GM21717 (cell line): Measurements from ENCODE around the gene KCNJ18.
"Not testable (repeated sequence)": the region's sequence is repeated elsewhere in the genome, so short reads cannot be mapped to it uniquely, and the experiment has no call there.

Source experiments
- ATAC-seq: cut with Tn5 transposase; IDR thresholded peaks from one replicate; pipeline ENCODE4 v1.9.1; 2021; ENCODE audit warnings: mild to moderate bottlenecking, moderate library complexity; ENCODE audit not compliant: unreplicated experiment

The KCNJ18 gene

DNA sequence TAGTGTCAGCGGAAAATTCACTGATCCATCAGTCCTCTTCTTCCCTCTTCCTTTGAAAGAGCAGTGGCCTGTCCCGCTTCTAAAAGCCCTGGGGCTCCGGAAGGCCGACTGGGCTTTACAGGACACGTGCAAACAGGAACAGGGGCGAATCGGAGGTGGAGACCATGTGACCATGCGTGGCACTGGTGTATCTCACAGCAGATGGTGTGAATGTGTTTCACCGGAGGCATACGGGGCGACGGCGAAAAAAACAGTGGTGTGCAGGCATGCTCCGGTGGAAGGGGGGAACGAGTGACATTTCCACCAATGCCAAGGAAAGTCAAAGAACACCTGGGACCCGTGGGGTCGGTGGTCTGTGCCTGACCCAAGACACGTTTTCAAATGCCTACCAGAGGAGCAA is 8.4 kb upstream of the KCNJ18 start:
- ATAC-seq, result not testable (repeated sequence)

DNA sequence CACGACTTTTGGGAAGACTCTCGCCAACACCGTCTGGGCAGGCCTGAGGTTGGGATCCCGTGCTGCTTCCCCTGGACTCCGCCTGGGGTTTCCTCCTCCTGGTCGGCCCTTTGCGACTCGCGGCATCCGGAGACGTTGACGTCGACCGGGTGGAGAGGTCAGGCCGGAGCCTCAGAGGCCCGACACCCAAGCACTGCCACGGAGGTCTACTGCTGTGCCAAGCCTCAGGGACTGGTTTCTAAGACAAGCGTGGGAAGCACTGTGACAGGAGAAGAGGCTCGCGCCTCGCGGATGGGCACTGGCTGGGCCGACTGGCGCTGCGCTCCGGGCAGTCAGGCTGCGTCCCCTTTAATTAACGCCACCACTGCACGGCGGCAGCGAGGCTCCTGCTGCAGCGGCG is 7.9 kb upstream of the KCNJ18 start:
- ATAC-seq, result not testable (repeated sequence)

DNA sequence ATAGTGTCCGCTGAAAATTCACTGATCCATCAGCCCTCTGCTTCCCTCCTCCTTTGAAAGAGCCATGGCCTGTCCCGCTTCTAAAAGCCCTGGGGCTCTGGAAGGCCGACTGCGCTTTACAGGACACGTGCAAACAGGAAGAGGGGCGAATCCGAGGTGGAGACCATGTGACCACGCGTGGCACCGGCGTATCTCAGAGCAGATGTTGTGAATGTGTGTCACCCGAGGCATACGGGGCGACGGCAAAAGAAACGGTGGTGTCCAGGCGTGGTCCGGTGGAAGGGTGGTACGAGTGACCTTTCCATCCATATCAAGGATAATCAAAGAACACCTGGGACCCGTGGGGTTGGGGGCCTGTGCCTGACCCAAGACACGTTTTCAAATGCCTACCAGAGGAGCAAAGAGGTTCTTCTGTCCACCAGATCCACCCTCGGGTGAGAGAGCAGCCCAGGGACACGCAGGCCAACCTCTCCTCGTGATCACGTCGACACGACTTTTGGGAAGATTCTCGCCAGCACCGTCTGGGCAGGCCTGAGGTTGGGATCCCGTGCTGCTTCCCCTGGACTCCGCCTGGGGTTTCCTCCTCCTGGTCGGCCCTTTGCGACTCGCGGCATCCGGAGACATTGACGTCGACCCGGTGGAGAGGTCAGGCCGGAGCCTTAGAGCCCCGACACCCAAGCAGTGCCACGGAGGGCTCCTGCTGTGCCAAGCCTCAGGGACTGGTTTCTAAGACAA is 7.1 kb upstream of the KCNJ18 start:
- ATAC-seq, result not testable (repeated sequence)

DNA sequence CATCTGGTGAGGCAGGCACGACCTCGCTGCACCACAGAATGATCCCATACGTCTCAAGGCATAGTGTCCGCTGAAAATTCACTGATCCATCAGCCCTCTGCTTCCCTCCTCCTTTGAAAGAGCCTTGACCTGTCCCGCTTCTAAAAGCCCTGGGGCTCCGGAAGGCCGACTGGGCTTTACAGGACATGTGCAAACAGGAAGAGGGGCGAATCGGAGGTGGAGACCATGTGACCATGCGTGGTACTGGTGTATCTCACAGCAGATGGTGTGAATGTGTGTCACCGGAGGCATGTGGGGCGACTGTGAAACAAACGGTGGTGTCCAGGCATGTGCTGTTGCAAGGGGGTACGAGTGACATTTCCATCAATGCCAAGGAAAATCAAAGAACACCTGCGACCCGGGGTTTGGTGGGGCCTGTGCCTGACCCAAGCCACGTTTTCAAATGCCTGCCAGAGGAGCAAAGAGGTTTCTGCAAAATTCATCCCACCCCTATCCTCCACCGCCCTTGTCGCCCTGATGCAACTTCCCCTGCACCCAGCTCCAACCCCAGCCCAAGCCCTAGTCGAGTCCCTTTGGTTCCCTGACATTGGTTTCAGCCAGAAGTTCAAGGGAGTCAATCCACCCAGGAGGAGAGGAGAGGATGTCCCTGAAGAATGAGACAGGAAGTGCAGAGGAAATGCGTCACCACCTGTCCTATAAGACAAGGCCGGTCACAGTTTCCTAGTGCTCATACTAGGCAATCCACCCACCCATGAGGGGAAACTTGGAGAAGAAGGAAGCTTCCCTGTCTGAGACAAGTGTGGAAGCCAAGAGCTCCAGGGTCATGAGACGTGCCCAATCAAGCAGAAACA is 5.9 kb upstream of the KCNJ18 start:
- ATAC-seq, result no peak

DNA sequence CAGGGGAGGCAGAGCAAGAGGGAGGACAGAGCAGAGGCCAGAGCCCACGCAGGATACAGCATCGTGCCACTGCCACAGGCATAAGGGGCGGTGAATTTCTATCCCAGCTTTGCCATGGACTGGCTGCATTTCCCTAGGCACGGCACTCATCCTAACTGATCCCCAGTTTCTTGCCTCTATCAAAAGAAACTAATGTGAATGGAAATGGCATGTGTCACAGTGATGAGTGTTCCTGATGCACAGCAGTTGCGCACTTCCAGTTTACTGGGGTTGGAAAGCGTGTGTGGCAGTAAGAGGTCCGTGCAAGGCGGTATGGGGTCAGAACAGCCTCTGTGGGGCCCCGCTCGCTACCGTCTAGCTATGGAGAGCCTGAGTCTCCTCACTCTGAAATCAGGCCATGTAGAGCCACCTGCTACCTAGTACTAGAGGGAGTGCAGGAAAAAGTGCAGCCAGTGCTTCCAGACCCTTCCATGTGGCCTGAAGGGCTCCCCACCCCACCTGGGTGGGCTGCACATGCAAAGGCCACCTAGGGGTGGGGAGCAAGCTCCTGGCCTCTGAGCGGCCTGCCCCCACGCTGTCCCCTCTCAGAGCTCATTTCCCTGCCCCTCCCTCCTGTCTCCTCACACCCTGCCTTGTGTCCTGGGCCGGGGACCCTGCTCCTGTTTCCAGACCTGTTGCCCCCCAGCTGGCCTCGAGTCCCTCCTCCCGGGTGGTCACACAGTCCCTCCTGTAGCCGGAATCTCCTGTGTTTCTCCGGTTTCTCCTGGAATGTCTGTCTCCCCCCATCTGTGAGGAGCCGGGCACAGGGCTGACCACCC is 5.0 kb upstream of the KCNJ18 start:
- no peak for ATAC-seq

DNA sequence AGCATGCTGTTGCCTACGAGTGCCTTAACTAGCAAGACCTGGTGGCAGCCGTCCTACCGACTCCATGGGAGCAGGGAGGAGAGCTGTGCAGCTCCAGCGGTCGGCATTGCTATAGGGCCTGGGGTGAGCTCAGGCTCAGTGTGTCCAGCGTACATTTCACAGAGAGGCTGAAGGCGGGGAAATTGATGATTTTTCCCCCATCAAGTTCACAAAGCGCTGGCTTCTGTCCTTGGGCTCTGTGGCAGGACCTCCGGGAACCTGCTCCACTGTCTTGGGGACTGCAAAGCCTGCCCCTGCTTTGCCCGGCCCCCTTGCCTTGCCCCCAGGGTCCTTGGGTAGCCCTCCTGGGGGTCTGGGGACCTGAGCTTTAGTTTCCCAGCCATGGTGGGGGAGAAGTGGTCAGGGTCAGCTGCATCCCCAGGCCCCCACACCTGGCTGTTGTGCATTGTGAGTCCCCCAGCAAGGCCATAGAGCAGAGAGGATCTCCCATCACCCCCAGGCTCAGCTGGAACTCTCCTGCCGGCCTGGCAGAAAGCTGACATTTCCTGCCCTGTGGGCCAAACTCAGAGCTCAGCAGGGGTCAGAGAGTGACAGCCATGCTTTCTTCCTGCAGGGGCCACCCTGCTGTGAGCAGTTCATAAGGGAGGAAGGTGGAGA is 3.9 kb upstream of the KCNJ18 start:
- ATAC-seq, result no peak

DNA sequence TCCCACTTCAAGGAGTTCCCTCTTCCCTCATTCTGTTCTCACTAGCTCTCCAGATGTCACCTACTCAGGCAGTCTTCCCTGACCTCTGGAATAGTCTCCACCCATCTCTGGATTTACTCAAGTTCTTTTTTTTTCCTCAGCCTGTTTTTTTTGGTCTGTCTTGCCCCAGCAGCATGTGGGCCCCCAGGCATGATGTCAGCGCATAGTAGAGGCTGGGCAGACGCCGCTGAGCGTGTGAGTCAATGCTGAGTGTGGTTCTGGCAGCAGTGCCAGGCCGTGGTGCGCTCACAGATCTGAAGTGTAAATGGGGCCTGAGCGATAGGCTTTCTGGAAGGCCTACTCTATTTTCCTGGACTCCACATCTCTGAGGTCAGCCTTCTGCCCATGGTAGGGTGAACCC is 2.7 kb upstream of the KCNJ18 start:
- ATAC-seq, result no peak

DNA sequence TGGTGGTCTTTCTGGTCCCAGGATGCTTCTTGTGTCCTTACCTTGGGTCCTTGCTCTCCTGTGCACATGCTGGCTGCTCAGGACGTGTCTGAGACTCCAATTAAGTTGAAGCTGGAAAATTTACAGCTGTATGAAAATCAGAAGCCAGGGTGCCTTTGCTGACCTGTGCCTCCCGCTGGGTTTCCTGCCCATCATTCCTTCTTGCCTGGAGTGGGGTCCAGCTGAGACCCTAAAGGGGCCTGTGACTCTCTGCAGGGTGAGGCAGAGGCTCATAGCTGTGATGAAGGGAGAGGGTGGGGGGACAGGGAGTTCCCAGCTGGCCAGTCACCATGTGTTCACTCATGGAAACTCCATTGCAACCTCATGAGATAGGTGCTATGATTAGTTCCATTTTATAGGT is 1.5 kb upstream of the KCNJ18 start:
- not testable (repeated sequence) for ATAC-seq

DNA sequence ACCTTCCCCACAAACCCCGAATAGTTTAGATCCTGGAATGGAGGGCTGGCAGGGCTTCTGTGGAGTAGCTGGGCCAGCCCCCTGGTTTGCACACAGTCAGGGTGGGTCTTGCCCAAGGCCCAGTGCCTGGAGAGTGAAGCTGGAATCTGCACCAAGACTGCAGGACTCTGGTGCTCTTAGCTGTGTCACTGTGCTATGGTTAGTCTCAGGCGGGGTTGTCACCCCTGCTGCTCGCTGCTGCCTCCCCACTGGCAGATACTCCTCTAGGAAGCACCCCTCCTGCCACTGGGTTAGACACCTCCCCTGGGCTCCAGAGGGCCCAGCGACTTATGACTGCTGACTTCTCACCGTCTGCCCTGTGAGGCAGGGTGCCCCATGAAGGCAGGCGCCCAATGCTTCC is 842 bp upstream of the KCNJ18 start:
- not testable (repeated sequence) for ATAC-seq

DNA sequence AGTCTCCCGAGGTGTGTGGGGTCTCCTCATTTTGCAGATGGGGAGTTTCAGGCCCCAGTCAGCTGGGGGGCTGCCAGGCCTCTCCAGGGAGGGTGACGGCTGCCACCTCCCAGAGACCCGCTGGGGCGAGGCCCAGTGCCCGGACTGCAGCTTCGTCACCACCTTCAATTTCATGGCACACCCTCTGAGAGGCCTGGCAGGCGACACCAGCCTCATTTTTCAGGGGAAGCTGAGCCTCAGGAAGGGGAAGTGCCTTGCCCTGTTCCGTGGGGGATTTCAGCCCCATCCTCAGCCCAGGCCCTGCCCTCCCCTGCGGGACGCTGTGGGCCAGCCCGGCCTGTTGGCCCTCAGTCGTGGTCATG is 362 bp downstream of the KCNJ18 start:
- not testable (repeated sequence) for ATAC-seq

DNA sequence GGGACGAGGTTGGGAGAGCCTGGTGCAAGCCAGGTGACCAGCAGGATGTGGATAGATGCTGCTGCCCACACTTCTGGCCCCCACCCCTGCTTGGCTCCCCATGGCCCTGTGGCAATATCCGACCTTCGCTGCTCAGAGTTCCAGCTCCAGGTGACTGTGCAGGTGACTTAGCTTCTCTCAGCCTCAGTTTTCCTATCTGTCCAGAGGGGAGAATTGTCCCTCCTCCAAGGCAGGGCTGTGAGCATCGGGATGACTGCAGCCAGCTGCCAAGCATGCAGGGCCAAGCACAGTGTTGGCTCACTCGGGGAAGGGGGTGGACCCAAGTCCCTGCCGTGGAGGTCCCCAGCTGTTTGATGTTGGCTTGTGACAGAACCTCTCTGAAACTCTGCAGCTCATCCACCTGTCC is 1.1 kb downstream of the KCNJ18 start:
- ATAC-seq, result not testable (repeated sequence)

DNA sequence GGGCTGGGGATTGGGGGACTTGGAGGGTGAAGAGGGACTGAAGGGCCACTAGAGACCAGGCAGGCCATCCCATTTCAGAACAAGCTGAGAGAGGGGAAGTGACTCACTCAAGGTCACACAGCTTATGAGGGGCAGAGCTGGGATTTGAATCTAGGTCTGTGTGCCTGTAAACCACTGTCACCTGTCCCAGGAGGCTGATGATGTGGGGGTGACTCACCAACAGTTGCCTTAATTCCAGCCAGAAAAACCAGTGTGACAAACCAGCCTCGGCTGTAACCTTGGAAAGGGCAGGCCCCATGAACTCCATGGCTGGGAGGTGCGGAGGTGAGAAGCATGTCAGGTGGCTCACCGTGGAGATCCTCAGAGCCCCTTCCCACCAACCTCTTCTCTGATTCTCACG is 1.6 kb downstream of the KCNJ18 start:
- ATAC-seq, result not testable (repeated sequence)

DNA sequence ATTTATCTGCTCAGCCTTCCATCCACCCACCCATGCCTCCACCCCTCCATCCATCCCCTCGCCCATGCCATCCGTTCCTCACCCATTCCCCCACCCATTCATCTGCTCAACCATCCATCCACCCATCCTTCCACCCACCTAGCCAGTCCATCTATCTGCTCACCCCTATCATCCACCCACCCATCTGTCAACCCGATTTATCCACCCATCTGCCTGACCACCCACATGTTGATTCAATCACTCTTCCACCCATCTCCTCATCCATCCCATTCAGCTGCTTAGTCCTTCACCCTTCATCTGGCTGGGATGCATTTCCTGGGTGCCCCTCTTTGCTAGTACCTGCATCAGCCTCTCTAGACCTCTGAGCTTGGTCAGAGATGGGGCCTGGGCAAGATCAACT is 3.9 kb downstream of the KCNJ18 start:
- ATAC-seq, result not testable (repeated sequence)

DNA sequence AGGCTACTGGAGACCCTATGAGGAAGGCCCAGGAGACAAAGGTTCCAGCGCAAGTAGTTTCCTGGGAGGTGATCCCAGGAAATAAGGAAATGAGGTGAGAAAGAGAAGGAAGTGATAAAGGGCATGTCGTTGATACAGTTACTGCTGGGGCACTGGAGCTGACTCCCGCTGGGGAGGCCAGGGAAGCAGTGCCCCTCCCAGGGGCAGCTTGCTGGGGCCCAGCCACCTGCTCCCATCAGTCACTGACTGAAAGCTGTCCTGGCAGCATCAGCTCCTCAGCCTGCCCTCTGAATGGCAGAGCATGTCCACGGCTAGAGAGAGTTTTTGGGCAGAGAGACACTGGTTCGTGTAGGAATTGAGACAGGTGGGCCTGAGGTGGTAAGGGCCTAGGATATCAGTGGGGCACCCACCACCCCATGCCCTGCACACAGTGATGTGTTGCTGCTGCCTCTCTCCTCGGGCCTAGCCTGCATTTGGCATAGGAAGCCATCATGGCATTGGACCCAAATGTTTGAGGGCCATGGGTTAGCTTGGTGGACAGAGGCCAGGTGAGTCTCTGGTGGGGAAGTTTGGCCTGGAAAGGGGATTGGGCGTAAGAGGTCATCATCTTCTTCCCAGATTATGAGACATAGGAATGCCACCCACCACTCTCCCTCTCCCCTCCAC is 4.7 kb downstream of the KCNJ18 start:
- ATAC-seq, result not testable (repeated sequence)

DNA sequence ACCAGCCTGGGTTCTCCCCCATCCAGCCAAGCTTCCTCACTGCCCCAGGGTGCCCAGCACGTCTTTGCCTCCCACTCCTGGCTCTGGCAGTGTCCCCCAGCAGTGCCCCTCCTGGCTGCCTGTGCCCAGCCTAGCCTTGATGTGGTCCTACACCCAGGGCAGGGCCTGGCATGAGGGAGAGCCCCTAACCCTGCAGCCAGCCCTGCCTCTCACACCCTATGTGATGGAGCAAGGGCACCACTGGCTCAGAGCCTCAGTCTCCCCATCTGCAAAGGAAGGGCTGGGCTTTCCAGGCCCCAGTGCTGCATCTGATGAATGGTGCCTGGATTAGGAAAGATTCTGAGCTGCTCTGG is 5.2 kb downstream of the KCNJ18 start:
- not testable (repeated sequence) for ATAC-seq

DNA sequence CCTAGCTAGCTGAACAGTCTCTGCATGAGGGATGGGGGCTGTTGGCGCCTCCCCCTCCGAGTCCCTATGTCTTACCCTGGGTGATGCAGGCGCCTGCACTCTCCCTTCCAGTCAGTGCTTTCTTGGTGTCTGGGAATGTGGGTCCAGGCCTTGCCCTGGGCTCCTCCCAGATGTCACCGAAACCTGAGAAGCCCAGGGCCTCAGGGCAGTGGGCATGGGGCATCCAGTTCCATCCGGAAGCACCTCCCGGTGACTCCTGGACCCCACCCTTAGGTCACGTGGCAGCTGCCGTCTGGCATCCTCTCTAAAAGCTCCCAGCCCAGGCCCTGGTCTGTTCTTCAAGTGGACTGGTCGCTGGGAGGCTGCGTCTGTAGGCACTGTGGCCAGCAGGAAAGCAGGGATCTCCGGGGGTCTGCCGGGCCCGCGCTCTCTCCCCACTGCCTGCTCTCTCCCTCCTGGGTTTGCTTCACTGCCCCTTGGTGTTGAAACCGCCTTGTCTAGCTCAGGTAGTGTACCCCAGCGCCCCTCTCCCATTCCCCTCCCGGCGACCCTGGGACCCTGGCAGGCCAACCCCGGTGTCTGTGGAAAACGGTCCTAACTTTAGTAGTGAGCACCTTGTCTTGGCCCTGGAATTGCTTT is 6.2 kb downstream of the KCNJ18 start:
- ATAC-seq, result not testable (repeated sequence)

DNA sequence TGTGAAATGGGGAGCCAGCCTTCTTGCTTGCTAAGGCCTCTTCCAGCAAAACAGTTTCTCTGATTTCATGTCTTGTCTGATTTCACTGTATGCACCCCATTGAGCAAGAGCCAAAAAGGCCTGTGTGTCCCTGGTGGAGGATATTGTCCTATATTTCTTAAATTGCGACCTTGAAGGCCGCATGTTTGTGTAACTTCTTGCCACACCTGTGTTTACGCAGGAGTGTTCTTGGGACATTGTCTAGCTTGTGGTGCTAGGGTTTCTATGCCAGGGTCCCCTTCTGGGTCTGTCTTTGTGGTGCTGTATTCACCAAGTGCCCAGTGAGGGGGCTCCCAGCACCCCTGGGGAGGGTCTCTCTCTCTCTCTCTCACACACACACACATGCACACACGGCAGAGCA is 6.8 kb downstream of the KCNJ18 start:
- ATAC-seq, result not testable (repeated sequence)

DNA sequence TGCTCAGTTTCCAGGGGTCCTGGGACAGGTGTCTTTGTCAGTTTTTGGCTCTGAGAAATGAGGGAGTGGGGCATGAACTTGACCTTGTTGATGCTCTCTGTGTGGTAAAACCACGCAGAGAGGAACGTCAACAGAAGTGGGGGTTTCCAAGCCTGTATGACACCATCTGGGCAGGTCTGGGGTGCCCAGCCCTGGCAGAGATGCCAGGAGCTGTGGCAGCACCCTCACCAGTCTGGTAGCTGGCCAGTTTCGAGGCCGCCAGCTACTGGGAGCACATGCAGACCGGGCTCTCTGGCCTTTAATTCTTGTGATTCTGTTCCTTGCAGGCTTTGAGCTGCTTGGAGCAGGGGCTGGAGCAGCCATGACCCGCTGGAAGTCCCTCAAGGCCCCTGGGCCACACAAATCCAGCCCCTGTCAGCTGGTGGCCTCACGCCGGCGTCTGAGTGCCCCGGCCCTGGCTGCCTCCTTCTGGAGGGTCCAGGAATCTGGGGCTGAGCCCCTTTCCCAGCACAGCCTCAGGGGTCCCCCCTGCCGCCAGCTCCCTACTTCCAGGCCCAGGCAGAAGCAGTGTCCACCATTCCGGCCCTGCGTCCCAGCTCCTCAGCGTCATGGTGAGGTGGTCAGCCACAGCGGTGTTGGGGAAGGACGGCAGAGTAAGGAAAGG is 7.4 kb downstream of the KCNJ18 start:
- ATAC-seq, result not testable (repeated sequence)

DNA sequence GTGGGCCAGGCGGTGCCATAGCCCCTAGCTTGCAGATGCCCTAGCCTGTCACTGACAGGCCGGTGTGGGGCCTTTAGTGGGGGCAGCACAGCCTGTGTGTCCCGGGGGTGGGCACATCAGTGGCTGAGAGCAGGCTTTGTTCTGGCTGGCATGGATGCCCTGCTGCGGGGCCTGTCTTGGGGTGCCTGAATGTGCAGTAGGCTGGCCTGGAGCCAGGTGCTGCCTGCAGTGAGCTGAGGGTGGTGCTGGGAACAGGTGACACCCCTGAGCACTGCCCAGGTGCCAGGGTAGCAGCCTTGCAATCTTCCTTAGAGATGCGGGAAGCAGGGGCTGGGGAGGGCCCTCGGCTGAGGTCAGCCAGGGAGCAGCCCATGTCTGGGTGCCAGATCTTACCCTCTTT is 8.8 kb downstream of the KCNJ18 start:
- ATAC-seq, result not testable (repeated sequence)
